Medulla oblongata (tissue), 1 donor: Measurements from ENCODE around the gene SLC6A3.
"Not testable (repeated sequence)": the region's sequence is repeated elsewhere in the genome, so short reads cannot be mapped to it uniquely, and the experiment has no call there.

Experiments used
- DNase-seq: peaks from one replicate; pipeline ENCODE4 v3.0.0-alpha.2; 2015; ENCODE audit errors: extremely low spot score

SLC6A3 gene

DNA sequence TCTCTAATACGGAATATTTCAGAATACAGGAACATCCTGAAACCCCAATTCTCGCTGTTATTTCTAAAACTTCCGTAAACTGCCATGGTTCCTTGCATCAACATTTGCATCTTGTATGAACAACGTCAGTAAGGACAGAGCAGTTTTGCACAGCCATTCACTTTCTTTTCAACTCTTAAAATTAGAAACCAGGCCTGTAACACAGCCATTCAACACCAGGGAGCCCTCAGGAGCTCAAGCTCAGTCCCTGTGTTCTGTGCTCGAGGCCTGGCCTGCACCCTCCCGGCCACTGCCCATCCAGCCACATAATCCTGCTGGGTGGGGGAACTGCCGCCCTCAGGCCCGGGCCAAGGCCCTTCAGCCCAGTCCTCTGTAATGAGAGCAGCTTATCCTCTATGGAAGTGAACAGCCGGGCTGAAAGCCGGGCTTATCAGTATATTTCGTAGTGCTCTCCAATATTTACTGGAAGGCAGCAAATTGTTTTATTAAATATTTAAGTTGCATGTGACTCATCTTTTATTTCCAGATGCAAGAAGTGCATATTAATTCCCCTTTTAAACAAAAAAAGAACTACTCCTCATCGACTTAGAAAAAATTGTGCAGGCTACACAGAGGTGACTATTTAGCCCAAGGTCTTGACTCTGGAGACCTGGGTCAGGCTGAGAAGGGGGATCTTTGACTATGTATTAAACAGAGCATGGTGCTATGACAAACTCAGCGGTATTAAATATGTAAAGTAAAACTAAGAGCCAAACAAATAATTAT lies 33.2 kb upstream of the SLC6A3 start:
- DNase-seq = no peak

DNA sequence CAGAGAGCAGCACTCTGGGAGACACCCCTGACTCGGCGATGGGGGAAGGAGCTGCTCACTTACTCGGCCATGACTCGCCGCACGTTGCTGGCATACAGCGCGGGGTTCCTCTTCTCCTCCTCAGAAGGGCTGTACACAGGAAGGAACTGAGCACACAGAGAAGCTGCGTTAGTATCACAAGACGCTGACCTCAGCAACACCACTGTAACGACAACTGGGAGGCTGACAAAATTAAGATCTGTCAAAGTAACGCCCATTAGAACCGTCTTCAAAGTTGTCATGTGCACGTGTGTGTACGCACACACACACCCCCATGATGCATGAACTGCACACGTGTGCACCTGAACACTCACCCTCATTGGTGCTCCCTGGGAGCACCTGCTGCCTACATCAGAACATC lies 32.1 kb upstream of the SLC6A3 start:
- peak; percentile 86 for DNase-seq

DNA sequence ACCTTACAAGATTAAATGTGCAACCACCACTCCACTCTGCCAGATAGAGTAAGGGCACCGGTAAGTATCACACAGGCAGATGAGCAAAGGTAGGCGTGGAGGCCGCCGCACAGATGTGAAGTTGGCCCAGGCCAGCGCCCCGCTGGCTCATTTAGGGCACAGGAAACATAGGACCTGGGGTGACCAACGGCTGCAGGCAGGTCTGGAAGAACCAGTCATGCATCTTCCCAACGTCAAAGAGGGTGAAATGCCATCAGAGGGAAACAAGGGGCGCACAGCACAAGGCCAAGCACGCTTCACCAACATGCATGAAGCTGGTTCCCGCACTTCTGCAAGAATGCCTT lies 31.7 kb upstream of the SLC6A3 start:
- DNase-seq = no peak

DNA sequence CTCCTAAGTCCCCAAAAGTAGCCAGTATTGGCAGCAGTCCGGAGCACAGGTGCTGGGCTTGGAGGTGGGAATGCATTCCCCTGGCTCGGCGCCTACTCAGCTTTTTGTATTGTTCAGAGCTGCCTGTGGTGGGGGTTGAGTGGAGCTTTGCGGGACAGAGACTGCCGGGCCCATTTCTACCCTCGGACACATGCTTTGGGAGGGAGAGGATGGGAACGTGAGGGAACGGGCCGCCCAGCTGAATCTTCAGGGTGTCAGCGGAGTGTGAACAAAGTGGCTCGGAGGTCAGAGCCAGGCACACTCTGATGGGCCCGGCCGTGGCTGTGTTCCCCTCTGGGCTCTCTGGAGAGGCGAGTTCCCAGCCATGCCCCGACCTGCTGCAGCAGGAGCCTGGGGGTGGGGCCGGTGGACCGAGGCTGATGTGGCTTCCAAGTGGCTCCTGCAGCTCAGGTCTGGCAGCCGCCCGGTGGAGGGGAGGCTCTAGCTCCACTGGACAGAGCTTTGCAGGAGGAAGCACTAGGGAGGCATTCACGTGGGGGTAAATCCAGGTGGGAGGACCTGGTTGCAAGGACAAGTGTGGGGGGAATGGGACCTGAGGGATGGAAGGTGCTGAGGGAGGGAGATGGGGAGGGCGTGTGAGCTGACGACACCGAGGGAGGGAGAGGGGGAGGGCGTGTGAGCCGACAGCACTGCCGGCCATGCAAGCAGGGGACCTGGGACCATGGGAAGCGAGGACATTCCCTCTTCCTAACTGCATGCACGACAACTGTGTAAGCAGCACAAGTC lies 31.1 kb upstream of the SLC6A3 start:
- DNase-seq = no peak

DNA sequence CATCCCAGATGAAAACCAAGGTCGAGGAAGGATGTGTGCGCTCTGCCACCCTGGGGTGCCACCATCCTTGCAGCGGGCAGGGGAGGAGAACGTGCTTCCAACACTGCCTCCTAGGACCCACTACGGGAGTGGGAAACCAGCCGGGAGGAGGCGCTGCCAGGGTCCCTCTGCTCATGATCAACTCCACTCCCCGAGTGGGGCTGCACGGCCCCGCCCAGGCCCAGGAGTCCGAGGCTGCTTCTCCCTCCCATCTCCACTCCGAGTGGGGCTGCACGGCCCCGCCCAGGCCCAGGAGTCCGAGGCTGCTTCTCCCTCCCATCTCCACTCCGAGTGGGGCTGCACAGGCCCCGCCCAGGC lies 30.3 kb upstream of the SLC6A3 start:
- not testable (repeated sequence) for DNase-seq

DNA sequence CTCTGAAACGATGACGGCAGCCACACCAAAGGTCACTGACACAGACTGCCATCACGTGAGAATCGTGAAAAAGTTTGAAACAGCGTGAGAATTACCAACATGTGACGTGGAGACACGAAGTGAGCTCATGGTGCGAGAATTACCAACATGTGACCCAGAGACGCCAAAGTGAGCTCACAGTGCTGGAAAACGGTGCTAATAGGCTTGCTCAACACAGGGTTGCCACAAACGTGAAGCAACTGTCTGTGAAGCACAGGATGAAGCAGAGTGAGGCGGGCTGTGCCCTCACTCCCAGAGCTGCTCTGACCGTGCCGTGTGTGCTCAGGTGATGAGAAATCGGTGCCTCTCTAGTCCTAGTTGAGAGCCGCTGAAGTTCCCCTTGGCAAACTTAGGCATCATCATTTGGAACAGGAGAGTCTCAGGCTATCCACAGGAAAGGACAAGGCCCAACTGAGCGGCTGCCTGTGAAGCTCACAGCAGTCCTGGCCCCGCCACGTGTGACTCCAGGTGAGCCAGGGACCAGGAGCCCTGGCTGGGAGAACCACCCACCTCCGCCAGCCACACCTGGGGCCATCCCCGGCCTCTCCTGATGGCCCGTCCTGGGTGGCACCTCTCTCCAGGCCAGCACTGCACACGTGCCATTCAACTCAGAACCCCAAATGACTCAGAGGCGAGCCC lies 29.8 kb upstream of the SLC6A3 start:
- DNase-seq = no peak

DNA sequence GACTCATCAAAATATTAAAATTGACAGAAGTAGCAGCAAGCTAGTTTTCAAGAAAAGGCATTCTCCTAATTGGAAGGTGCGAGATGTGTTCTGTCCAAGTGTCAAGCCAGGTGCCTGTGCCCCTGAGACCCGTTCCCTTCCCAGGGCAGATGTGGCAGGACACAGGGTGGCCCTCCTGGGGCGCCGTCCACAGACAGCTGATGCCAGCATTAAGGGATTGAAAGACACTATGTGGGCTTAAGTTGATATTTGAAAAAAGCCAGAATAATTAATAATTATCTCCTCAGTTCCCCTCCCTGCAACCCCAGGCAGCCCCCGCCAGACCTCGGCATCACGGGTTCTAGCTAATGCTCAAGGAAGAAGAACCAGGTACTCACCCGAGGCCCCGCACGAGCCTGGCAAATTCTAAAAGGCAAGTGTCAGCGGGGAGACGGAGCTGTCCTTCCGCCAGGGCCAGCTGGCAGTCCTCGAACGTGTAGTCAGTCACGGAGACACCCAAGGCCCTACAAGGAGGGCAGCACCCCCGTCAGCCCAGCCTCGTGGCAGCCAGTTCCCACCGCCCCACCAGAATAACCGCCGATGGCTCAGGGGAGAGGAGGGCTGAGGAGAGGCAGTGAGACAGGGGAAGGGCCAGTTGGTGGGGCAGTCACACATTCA lies 29.1 kb upstream of the SLC6A3 start:
- DNase-seq = no peak

DNA sequence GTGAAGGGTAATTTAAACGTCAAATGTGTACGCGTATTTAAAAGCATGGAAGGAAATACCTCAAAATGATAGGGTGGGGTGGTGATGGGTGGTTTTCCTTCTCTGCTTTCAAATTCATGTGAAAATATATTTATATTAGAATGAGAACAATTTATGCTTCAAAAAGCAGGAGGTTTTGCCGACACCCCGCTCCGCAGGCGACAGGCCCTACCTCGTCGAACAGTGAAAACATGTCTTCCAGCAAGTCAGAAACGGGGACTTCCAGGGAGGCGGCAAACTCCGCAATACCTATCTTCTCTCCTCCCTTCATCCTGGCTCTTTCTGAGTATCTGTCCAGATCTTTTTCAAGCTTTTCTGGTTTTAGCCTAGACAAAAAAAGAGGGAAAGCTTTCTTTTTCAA lies 28.5 kb upstream of the SLC6A3 start:
- DNase-seq = no peak

DNA sequence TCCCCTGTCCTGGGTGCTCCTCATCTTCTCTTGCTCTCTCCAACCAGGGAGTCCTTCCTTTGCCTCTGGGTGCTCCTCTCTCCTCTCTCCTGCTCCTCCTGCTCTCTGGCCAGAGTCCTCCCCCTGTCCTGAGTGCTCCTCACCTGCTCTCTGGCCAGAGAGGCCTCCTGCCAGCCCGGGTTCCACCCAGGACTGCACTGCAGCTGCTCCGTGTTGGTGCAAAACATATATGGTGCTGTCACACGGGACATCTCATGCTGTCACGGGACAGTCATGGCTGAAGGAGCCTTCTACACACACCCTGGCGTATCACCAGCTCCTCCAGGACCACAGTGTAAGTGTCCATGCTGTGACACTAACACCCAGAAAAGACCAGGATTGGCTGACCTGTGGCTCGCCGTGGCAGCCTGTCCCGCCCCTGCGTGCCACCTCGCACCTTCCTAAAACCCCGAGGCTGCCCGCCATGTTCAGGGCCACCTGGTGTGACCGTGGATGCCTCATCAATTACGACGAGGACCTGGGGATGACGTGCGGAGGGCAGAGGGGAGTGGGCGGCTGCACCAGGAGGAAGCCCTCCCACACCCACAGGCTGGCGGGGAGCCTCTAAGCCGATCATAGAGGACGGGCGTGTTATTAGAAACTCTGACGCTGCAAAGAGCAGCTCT lies 27.9 kb upstream of the SLC6A3 start:
- no peak for DNase-seq

DNA sequence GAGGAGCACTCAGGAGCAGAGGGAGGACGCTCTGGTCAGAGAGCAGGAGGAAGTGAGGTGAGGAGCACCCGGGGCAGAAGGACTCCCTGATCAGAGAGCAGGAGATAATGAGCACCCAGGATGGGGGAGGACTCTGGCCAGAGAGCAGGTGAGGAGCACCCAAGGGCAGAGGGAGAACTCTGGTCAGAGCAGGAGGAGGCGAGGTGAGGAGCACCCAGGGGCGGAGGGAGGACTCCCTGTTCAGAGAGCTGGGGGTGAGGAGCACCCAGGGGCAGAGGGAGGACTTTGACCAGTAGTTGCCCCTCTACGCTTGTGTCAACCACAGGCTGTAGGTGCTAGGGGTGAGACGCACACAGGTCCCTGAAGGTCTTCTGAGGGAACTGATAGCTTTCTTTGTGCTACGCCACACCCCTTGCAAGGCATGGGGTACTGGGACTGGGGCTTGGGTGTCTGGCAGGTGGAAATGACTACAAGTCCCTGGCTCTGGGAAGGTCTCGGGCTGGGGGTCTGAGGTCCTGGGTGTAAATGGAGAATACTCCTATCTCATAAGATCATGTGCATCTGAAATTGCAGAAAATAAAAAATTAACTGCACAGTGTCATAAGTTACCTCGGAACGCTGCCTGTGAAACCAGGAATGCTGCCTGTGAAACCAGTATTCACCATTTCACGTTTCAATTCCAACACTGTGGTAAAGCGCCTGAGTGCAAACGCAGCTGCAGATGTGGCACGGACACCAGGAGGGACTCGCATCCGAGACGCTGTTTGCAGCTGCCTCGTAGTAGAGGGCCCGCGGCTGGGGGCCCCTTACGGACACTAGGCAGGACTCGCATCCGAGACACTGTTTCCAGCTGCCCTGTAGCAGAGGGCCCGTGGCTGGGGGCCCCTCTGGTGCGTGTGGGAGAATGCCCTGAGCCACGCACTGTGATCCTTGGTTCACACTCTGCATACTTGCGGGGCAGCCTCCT lies 27.0 kb upstream of the SLC6A3 start:
- DNase-seq = no peak

DNA sequence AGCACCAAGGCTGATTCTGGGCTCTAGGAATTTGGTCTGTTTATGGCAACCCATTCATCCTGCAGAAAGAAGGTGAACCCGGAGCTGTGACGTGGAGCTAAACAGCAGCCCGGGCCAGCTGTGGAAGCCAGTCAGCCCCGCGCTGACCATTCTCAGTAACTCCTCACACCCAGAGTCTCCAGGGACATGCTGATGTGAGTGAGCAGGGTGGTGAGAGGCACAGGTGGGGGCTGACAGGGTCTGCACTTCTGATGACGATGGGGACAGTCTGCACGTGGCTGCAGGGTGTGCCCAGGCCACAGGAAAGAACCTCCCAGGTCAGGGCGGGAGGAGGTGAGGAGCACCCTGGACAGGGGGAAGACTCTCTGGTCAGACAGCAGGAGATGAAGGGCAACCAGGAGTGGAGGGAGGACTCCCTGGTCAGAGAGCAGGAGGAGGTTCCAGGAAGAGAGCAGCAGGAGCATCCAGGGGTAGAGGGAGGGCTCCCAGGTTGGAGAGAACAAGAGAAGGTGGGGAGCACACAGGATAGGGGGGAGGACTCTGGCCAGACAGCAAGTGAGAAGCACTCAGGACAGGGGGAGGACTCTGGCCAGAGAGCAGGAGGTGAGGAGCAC lies 26.1 kb upstream of the SLC6A3 start:
- no peak for DNase-seq

DNA sequence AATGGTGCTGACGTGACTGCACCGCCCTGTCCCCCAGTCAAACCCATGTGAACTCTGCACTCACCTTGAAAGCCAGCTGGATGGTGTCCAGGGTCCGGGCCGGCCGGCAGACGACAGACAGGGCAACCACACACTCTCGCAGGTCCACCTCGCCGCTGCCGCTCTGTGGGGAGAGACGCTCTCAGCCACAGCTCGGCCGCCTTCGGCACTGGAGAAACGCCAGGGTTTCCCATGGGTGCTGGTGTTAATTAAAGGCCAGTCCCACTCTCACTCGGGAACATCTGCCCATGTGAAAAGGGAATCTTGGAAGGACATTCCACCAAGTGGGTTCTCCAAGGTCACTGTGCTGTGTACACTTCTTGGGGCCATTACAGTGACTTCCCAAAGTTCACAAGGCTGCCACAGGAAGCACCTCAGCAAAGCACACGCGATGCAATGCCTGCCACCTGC lies 25.5 kb upstream of the SLC6A3 start:
- DNase-seq = no peak

DNA sequence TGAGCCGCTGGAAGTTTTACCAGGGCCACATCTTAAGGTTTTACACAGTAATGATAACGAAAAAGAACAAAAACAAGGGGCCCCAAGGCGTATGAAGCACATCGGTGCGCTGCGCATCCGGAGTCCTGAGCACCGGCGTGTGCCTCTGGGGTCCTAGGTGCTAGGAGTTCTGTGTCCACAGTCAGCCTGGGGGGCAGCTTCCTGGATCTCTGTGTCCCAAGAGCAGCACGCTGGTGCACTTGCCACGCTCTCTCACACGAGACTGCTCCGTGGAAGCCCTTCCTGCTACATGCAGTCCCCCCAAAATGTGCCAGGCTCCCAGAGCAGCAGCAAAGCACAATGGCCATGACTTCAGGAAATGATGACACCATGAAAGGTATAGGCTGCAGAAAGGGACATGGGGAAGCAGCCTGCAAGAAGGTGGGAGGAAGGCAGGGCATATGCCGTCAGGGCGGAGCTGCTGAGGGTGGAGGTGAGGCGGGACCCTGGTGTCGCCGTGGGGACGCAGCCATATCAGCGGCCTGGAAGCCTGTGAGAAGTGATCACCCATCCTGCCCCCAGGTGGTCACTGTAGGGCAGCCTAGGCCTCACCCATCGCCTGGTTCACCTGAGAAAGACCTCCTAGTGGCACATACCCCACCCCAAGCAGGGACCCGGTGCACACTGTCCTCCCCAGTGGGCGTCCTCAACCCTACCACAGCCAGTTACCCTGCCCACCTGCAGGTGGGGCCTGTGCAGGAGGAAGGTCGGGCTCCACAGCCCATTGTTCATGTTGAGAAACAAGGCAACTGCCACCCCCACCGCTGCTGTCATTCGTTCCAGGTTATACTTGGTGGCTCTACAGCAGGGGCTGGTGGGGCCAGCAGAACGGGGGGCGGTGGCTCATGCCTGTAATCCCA lies 23.6 kb upstream of the SLC6A3 start:
- no peak for DNase-seq

DNA sequence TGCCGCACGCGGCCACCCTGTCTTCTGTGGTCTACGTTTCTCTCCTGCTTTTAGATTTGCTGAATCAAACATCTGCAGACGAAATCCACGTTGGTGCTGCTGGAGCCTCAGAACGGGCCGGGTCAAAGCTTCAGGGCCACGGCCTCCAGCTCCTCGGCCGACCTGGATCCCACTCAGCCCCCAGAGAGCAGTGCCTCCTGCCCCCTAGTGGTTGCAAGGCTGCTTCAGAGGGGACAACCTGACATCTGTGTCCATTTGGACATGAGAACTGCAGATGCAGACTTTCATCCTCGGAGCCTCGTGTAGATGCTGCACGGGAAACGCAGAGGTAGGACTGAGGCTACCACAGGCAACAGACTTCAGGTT lies 23.0 kb upstream of the SLC6A3 start:
- DNase-seq = peak; percentile 48

DNA sequence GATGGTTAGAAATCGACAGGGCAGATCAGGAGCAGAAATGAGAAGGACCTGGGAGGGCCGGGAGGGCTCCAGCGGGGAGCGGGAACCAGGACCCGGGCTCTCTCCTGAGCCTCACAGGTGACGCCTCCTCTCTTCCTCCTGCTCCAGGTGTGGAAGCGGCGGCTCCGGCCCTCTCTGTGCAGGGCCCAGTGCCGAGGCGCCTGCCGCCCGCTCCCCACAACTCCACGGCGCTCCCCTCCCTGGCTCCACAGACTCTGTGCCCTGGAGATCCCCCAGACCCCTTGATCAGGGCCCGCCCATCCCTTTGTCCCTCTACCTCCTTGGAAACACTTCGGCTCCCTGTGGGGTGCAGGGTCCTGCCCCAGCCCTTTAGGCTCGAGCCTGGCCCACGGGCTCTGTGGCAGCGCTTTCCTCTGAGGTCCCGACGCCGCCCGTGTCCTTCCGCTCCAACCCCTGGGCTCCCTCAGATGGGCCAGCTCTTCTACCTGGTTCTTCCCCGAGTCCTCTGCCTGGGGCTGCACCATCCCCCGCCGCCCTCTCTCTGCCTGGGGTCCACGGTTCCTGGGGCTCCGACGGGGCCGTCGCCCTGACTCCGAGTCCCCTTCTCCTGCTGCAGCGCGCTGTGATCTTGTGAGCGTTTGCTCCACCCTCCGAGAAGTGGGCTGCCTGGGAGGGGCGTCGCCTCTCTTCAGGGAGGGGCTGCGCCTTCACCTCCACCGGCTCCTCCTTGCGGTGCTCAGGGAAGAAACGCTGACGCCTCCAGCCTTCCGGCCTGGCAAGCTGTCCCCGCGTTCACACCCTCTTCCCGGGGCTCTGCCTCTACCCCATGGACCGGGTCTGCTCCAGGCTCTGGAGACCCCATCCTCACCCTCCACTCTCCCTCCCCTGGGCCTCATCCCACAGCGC lies 22.4 kb upstream of the SLC6A3 start:
- no peak for DNase-seq

DNA sequence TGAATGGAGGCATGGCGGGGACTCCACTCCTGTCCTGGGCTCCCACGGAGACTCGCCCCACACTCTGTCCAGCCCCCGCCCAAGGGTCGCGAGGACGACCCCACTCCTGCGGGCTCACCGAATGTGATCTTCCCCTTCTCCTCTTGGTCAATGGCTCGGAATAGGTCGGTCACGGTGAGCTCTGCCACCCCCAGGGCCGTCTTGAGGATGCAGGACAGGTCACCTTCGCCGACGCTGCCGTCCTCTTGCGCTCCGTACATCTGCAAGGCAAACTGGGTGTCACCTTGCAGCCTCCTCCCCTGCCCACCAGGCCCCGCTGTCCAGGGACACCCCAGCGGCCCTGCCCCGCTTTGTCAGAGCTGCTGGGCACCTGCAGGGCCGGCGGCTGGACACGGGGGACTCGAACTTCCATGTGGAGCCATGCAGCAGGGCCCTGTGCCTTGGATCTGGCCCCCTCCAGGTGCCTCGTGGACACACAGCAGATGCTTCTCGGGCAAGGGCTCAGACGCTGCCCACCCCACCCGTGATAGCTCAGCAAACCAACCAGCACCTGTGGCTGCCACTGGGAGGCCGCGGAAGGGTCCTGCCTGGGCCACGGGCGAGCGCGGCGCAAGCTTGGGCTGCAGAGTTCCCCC lies 21.5 kb upstream of the SLC6A3 start:
- no peak for DNase-seq

DNA sequence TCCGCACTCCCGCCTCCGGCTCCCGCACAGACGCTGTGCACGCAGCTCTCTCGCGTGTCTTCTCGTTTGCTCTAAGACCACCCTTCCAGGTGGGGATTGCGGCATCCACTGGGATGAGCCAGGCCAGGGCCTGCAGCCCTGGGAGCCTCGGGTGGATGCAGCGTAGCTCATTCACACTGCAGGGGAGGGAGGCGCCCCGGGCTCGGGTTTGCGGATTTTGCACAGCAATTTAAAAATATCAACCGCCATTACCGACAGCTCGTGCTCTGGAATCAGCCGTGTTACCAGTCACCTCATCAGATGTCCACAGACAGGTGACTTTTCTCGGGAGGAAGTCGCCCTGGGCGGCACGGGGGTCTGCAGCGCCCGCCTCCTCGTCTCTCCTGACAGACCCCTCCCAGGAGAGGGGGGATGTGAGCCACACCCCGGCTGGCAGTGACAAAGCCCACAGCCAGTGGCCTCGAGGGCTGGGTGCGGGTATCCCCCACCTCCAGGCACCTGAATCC lies 20.8 kb upstream of the SLC6A3 start:
- no peak for DNase-seq
